Small intestine (tissue), 7 donors: ENCODE results near the gene FRS2. TPM values are rescaled to one million over a fixed set of nuclear protein-coding genes. Genes with fewer than 3 reads are reported as not detected.
"Not testable (repeated sequence)": the region's sequence is repeated elsewhere in the genome, so short reads cannot be mapped to it uniquely, and the experiment has no call there.

Experiments
- DNase-seq, 2 donors: peaks; one replicate each; pipeline versions ENCODE4 v3.0.0 to v3.0.0-alpha.2; 2013
- FAIRE-seq: peaks from 2 replicates; lab custom pipeline; 2012; peaks lifted over from hg19 to GRCh38; lab: Jason Lieb, UNC
- H3K27ac ChIP-seq, 3 donors: one replicate each; pipeline ENCODE4 v1.5.1; 2013; ENCODE audit warnings: low read length in 2 of 3, mild to moderate bottlenecking in 2 of 3, control low read depth in 1 of 3, inconsistent platforms in 1 of 3, low read depth in 1 of 3, moderate library complexity in 1 of 3
- H3K27me3 ChIP-seq, 3 donors: one replicate each; pipeline ENCODE4 v1.6.1; 2013; ENCODE audit warnings: low read length in 3 of 3, inconsistent platforms in 1 of 3; ENCODE audit not compliant: control insufficient read depth in 3 of 3, insufficient read depth in 3 of 3
- H3K36me3 ChIP-seq, 3 donors: one replicate each; pipeline ENCODE4 v1.6.1; 2013; ENCODE audit warnings: low read length in 3 of 3, inconsistent platforms in 1 of 3, low read depth in 1 of 3, mild to moderate bottlenecking in 1 of 3, moderate library complexity in 1 of 3; ENCODE audit not compliant: control insufficient read depth in 3 of 3, insufficient read depth in 2 of 3
- H3K4me1 ChIP-seq, 3 donors: one replicate each; pipeline ENCODE4 v1.6.1; 2013; ENCODE audit warnings: low read length in 2 of 3, inconsistent platforms in 1 of 3, low read depth in 1 of 3, mild to moderate bottlenecking in 1 of 3, moderate library complexity in 1 of 3; ENCODE audit not compliant: control insufficient read depth in 3 of 3, insufficient read depth in 2 of 3
- H3K4me3 ChIP-seq, 3 donors: one replicate each; pipeline ENCODE4 v1.5.1; 2013; ENCODE audit warnings: low read length in 3 of 3, control low read depth in 1 of 3, inconsistent platforms in 1 of 3, low read depth in 1 of 3, mild to moderate bottlenecking in 1 of 3, moderate library complexity in 1 of 3
- H3K9me3 ChIP-seq, 2 donors: one replicate each; pipeline ENCODE4 v1.6.1; 2013; ENCODE audit warnings: low read depth in 1 of 2, low read length in 1 of 2; ENCODE audit not compliant: control insufficient read depth in 2 of 2, insufficient read depth in 1 of 2
- WGBS, 3 donors: extraction: QIAGEN DNeasy Blood & Tissue Kit; methylation state at CpG; one replicate each; pipeline ENCODE4 v1.1.7; 2013; 5-methylcytosine and 5-hydroxymethylcytosine counted together
- polyA plus RNA-seq, 4 donors: library from polyadenylated mRNA; stranded (reverse) in 3 of 4; unstranded in 1 of 4; fragments of 200-250 nt in 3 of 4; fragments of 120-200 nt in 1 of 4; gene quantifications; one replicate each; pipeline versions ENCODE4 v1.2.1 to v1.2.3, GENCODE V29; 2013
- donor health status: healthy with polysubstance abuse.
- donor health status: control.
- donor health status: control.
- donor health status: Bipolar disorder and iron deficiency.
- donor health status: healthy.

The FRS2 gene
- polyA plus RNA-seq, 4 donors = 5.9 to 30.3 (median 9.3) TPM

DNA sequence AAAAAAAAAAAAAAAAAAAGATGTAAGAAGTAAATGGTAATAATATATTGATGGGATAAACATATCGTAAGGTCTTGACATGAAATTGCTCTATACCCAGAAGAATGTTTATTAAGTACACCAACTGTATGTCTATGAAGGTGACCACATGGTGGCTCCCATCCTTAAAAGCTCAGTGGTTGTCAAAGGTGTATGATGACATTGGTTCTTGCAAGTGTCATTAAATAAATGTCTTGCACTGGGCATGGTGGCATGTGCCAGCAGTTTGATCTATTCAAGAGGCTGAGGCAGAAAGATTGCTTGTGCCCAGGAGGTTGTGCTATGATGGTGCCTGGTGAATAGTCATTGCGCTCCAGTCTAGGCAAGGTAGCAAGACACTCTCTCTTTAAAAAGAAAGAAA lies 125.5 kb downstream of the FRS2 start:
- FAIRE-seq = no peak
- peaks cover 17 to 36% (median 26%) of the 10 kb centered on the region in 3 donors for H3K36me3 ChIP-seq
- 95 to 100% (median 97%) methylated on average over 2 of the region's 2 CpGs for WGBS, 3 donors

GRCh38 chr12:69598174-69598753 lies 128.1 kb downstream of the FRS2 start:
- DNase-seq (peak; percentile 36 to 40), FAIRE-seq (peak; percentile 68)
- Histone ChIP-seq H3K4me1 (peaks cover 0 to 4% (median 0%) of the 10 kb centered on the region in 3 donors), H3K27me3 (no peaks in the 10 kb centered on the region), H3K36me3 (peaks cover 20 to 36% (median 29%) of the 10 kb centered on the region in 3 donors), H3K27ac (no peak overlapping the region), H3K4me3 (no peak overlapping the region), H3K9me3 (no peaks in the 10 kb centered on the region)
- WGBS, 3 donors = 26 to 47% (median 28%) methylated on average over 4 of the region's 4 CpGs

More for the DNA sequence above, 125.5 kb downstream of the FRS2 start:
- no peak for DNase-seq
- no peaks in the 10 kb centered on the region for H3K9me3 ChIP-seq
- H3K27me3 ChIP-seq = no peaks in the 10 kb centered on the region
- no peak overlapping the region for H3K4me3 ChIP-seq
- H3K27ac ChIP-seq = no peak overlapping the region
- H3K4me1 ChIP-seq = peaks cover 0 to 4% (median 0%) of the 10 kb centered on the region in 3 donors

DNA sequence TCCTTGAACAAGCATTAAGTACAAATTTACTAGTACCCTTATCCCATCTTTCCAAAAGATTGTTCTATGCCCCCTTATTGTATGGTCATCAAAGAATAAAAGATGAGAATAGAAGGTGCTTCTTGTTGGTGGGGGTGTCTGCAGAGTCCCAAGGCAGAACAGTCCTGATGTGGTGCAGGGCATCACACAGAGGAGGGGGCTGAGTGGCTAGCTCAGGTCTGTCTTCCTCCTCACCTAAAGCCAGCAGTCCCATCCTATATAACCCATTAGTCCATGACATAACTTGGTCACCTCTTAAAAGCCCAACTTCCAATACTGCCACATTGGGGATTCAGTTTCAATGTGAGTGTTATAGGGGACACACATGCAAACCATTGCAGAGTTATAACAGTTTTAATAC lies 130.6 kb downstream of the FRS2 start:
- H3K9me3 ChIP-seq = no peaks in the 10 kb centered on the region
- peaks cover 14 to 26% (median 20%) of the 10 kb centered on the region in 3 donors for H3K36me3 ChIP-seq
- no peak for FAIRE-seq
- H3K4me1 ChIP-seq = peaks cover 0 to 4% (median 0%) of the 10 kb centered on the region in 3 donors
- H3K27ac ChIP-seq = no peak overlapping the region
- H3K27me3 ChIP-seq = no peaks in the 10 kb centered on the region
- H3K4me3 ChIP-seq = no peak overlapping the region
- no peak for DNase-seq

DNA sequence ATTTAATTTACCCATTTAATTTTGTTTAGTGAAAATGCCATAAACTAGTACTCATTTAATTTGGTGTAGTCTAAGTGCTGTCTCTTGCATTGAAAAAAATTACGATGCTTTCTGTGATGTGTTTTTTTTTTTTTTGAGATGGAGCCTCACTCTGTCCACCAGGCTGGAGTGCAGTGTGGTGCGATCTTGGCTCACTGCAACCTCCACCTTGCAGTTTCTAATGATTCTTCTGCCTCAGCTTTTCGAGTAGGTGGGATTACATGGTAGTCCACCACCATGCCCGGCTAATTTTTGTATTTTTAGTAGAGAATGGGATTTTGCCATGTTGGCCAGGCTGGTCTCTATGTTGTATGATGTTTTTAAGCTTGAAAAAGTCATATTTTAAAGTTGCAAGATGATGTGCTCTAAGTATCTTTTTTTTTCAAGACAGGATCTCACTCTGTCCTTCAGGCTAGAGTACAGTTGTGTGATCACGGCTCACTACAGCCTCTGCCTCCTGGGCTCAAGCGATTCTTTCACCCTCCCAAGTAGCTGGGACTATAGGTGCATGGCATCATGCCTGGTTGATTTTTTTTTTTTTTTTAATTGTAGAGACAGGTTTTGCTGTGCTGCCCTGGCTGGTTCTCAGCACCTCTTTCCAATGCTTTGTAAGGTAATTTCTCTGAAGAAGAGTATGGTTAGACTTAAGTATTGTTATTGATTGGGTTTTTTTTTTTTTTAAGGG lies 131.9 kb downstream of the FRS2 start:
- Histone ChIP-seq H3K36me3 (peaks cover 14 to 26% (median 19%) of the 10 kb centered on the region in 3 donors), H3K27ac (no peak overlapping the region), H3K9me3 (no peaks in the 10 kb centered on the region), H3K27me3 (no peaks in the 10 kb centered on the region), H3K4me1 (peaks cover 0 to 4% (median 0%) of the 10 kb centered on the region in 3 donors), H3K4me3 (no peak overlapping the region)
- 94 to 96% (median 96%) methylated on average over 6 of the region's 6 CpGs for WGBS, 3 donors
- DNase-seq (no peak), FAIRE-seq (no peak)

GRCh38 chr12:69602954-69603353 lies 132.8 kb downstream of the FRS2 start:
- Histone ChIP-seq H3K27me3 (no peaks in the 10 kb centered on the region), H3K27ac (no peak overlapping the region), H3K4me3 (no peak overlapping the region), H3K36me3 (peaks cover 11 to 26% (median 19%) of the 10 kb centered on the region in 3 donors), H3K9me3 (no peaks in the 10 kb centered on the region), H3K4me1 (peaks cover 0 to 4% (median 0%) of the 10 kb centered on the region in 3 donors)
- DNase-seq (no peak), FAIRE-seq (no peak)

DNA sequence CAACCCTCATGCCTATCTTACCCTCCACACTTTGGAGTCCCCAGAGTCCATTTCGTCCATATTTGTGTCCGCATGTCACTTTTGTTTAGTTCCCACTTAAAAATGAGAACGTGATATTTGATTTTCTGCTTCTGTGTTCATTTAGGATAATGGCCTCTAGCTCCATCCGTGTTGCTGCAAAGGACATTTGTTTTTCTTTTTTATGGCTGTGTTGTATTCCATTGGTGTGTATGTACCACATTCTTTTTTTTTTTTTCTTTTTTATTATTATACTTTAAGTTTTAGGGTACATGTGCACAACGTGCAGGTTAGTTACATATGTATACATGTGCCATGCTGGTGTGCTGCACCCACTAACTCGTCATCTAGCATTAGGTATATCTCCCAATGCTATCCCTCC lies 133.4 kb downstream of the FRS2 start:
- H3K36me3 ChIP-seq = peaks cover 11 to 23% (median 17%) of the 10 kb centered on the region in 3 donors
- not testable (repeated sequence) for H3K27ac ChIP-seq, H3K27me3 ChIP-seq, FAIRE-seq, H3K4me1 ChIP-seq, H3K4me3 ChIP-seq, H3K9me3 ChIP-seq, DNase-seq
- WGBS, 3 donors = 93 to 97% (median 97%) methylated on average over 5 of the region's 6 CpGs

DNA sequence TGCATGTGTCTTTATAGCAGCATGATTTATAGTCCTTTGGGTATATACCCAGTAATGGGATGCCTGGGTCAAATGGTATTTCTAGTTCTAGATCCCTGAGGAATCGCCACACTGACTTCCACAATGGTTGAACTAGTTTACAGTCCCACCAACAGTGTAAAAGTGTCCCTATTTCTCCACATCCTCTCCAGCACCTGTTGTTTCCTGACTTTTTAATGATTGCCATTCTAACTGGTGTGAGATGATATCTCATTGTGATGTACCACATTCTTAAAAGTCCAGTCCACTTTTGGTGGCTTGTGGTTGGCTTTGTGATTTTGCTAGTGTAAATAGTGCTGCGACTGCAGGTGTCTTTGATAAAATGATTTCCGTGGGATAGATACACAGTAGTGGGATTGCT lies 134.1 kb downstream of the FRS2 start:
- not testable (repeated sequence) for H3K4me1 ChIP-seq, H3K27ac ChIP-seq, H3K9me3 ChIP-seq, DNase-seq, H3K4me3 ChIP-seq, FAIRE-seq, H3K27me3 ChIP-seq
- H3K36me3 ChIP-seq = peaks cover 9 to 18% (median 17%) of the 10 kb centered on the region in 3 donors
- WGBS, 3 donors = 74 to 86% (median 81%) methylated on average over 2 of the region's 3 CpGs

GRCh38 chr12:69608114-69608513 lies 137.9 kb downstream of the FRS2 start:
- no peak for DNase-seq
- H3K4me3 ChIP-seq = no peak overlapping the region
- no peaks in the 10 kb centered on the region for H3K27me3 ChIP-seq
- no peaks in the 10 kb centered on the region for H3K4me1 ChIP-seq
- WGBS, 3 donors = 65 to 75% (median 75%) methylated on average over 2 of the region's 2 CpGs
- FAIRE-seq = no peak
- H3K36me3 ChIP-seq = no peaks in the 10 kb centered on the region
- H3K27ac ChIP-seq = no peak overlapping the region
- H3K9me3 ChIP-seq = no peaks in the 10 kb centered on the region
